HG02870 (cell line): ENCODE results near the gene DOCK2.

Source experiments
- ATAC-seq: cut with Tn5 transposase; IDR thresholded peaks from one replicate; pipeline ENCODE4 v1.9.1; 2021; ENCODE audit warnings: mild to moderate bottlenecking, moderate library complexity; ENCODE audit not compliant: unreplicated experiment

DOCK2 gene

GRCh38 chr5:169688106-169688505, 51.0 kb downstream of the DOCK2 start:
- no peak for ATAC-seq

- no peak for ATAC-seq
Measured at GRCh38 chr5:169691471-169691870, 54.4 kb downstream of the DOCK2 start.

DNA sequence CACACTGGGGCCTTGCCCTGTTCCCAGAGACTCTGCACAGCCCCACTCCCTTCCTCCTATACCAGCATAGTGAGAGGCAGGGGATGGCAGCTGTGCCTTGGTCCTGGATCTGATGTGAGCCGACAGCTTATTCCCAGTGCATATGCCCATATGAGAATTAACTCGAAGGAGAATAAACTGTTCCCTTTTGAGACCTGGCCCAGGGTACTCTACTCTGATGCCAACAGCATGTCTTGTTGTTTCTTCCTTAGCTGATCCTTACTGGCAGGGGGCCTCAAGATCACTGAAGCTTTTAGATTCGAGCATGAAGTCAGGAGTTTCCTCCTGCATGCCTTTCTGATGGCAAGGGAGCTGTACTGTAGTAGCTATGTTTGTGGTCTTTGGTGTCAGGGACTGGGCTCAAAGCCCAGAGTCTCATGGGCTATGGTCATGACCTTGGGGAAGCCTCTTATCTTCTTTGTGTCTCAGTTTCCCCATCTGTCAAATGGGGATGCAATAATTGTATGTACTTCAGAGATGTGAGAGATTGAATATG, 57.1 kb downstream of the DOCK2 start:
- ATAC-seq, result no peak

- no peak for ATAC-seq
Measured at GRCh38 chr5:169695025-169695625, 58.0 kb downstream of the DOCK2 start.

DNA sequence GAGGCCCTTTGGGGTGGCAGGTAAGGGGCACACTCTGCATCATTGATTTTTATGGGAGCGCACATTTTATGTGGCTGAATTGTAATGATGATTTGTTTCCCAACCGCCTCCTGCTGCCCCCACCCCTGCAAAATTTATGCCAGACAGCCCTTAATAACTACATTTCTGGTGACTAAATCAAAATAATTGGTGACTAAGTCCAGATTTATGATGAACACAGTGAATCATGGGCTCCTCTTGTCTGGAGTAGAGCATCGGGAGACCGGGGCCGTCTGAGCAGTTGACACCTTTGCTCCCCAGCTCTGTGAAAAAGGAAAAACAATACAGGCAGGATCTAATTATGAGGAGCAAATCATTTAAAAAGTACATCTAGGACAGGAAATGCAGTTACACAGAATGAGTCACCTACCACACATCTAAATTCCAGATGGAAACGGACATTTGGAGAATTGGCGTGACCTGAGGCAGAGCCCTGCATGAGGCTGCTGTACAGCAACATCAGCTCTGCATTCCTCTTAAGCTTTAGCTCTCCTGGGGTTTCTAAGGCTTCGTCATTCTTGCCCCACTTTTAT, 58.9 kb downstream of the DOCK2 start:
- ATAC-seq, result no peak

DNA sequence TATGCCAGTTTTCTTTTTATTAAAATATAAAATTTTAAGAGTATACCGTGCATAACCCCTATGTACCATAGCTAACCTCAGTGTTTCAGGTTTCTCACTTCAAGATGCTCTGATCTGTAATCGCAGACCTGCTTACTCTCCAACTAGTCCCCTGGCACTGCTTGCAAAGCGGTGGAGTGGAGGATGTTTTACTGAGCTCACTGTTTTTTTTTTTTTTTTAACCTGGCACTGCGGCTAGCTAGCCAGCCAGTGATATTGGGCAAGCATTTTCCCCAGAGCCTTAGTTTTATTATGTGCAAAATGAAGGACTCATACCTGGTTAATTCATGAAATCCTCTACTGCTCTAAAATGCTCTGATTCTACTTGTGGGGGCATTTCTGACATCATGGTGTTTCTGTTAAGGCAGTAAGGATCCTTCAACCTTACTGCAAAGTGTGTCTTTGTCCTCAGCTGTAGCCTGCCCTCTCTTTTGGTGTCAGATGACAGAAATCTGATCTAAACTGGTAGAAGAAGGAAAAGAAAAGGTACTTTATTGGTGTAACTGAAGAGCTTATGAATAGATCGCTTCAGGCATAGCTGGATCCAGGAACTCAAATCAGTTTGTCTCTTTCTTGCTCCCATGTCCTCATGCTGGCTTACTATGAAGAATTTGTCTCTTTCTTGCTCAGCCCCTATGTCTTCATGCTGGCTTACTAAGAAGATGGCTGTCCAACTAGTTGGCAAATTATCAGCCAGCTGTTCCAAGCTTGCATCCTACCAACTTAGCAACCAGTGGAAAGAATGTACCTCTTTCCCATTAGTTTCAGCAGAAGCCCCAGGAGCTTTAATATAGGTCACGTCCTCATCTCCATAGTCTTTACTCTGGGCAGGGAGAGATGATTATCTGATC, 59.8 kb downstream of the DOCK2 start:
- ATAC-seq, result no peak

DNA sequence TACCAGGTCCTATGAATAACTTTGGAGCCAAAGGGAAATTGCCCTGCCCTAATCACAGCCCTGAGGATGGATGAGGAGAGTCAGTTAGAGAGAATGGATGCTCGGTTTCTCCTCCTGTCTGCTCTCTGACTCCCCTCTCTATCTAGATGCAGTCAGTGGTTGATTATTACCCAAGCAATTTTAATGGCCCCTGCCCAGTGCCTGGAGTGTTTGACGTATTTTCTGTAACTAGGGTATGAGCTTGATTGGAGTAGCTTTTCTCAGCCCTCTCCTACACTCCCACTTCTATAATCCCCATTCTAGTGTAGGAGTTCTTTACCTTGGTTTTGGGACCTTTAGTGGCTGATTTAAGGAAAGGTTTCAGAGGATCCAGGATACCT, 60.4 kb downstream of the DOCK2 start:
- ATAC-seq, result no peak

- ATAC-seq, result no peak
Measured at GRCh38 chr5:169697976-169698375, 60.9 kb downstream of the DOCK2 start.

DNA sequence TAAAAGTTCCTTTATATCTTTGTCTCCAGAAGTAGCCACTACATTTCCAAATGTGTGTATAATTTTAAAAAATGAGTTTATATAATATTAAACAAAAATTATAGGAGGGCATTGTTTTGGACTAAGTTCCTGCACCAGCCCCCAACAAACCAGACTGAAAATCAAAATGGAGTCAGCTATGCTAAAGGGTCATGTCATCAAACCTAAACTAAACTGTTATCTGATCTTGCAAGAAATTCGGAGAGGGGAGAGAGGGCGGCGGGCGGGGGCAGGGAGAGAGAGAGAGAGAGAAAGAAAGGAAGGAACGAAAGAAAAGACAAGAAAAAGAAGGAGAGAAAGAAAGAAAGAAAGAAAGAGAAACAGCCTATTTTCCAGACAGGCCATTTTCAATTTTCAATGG, 63.5 kb downstream of the DOCK2 start:
- ATAC-seq, result no peak

GRCh38 chr5:169701910-169702451, 64.9 kb downstream of the DOCK2 start:
- no peak for ATAC-seq

- ATAC-seq, result peak; percentile 75
Measured at GRCh38 chr5:169702693-169703481, 65.8 kb downstream of the DOCK2 start.

GRCh38 chr5:169703813-169704212, 66.7 kb downstream of the DOCK2 start:
- no peak for ATAC-seq

- ATAC-seq, result peak; percentile 20
Measured at GRCh38 chr5:169705322-169705721, 68.2 kb downstream of the DOCK2 start.

GRCh38 chr5:169706071-169706470, 69.0 kb downstream of the DOCK2 start:
- no peak for ATAC-seq

GRCh38 chr5:169706758-169707450, 69.8 kb downstream of the DOCK2 start:
- no peak for ATAC-seq

DNA sequence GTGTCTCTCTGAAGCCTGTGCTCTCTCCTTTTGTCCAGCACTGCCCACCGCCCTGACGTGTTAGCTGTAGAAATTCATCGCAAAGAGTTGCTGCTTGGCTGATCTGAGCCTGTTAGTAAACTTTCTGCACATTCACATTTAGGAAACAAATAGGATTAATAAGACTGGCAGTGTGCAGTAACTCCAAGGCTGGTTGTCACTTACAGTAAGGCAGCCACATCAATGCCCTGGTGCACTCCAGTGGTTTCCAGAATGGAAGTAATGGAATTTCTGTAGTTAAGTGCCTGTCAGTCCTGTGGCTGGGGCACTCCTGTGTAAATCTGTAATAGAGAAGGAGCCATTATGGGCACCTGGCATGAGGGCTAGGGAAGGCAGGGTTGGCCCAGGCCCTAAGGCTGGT, 70.6 kb downstream of the DOCK2 start:
- ATAC-seq, result no peak

DNA sequence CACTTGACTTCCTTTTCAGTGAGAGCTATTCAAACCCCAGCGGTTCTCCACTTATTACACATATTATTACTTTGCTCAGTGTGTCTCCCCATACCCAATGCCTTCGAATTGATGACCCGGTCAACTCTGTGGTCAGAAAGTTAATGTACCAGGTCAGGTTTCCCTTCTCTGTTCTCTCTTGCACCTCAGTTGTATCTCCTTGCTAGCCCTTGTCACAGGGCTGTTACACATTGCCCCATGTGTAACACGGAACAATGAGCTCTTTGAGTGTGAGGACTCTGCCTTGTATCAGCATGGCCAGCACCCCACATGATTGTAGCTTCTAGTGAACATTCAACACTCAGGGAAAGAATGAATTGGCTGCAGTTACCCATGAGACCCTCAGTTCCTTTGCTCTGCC, 73.6 kb downstream of the DOCK2 start:
- ATAC-seq, result no peak

DNA sequence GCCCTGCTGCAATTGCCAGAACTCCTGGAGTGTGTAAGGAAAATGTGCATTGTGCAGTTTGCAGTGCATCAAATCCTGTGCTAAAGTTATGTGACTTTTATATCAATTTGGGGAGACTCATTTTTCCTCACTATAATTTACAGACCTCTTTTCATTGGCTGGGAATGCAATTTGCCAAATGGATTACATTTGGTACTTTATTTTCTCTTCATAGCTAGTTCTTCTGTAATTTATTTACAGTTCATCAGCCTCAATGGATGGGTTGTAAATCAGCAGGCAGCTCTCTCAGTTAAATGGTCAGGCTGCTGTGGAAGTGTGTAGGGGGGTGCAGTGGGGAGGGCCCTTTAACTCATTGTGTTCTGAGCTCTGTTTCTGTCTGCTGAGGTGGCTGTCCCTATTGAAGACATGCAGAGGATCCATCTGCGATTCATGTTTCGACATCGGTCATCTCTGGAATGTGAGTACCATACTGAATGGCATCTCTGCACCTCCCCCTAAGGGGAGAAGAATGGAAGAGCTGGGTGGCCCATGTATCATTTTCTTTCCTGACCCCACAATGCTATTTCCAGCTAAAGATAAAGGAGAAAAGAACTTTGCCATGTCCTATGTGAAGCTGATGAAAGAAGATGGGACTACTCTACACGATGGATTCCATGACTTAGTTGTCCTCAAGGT, 74.6 kb downstream of the DOCK2 start:
- no peak for ATAC-seq

DNA sequence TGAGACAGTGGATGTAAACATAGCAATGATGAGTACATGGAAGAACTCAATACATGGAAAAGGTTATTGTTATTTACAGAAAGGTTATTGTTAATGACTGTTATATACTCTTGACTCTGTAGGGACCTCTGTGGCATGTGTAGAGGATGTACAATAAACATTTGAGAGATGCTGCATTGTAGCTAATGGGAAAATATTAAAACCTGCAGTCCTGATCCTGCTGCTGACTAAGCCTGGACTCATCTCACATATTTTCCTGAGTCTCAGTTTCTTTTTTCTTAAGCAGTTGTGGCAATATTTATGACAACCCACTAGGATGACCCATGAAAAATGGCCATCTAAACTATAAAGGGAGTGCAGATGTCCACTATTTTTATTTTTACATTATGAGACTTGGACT, 75.4 kb downstream of the DOCK2 start:
- ATAC-seq, result no peak

DNA sequence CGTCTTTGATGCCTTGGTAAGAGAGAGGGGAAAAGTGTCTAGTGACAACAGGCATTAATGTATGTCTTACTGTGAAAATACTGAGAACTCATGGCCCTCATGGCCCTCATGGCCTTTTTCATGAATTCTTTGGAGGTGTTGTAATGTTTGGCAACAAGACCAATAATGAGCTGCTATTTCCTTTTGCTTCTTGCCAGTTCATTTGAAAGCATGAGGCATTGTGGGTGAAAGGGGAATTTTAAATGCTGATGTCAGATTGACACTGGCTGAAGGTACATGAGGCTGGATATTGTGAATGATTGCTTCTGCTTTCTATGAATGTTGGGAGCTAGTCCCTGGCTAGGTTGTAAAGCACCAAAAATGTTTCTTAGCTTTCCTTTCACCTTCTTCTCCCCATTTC, 79.2 kb downstream of the DOCK2 start:
- ATAC-seq, result no peak
